ENCODE measurements around the gene TEX38.
A peak's percentile ranks its signal among the peaks of the same experiment; 100 is the strongest.

Gene TEX38

GRCh38 chr1:46719689-46720088 lies 48.0 kb downstream of the TEX38 start:
- TF ChIP-seq CTCF (conservative IDR thresholded peaks at IDR 0.05) = no peak

DNA sequence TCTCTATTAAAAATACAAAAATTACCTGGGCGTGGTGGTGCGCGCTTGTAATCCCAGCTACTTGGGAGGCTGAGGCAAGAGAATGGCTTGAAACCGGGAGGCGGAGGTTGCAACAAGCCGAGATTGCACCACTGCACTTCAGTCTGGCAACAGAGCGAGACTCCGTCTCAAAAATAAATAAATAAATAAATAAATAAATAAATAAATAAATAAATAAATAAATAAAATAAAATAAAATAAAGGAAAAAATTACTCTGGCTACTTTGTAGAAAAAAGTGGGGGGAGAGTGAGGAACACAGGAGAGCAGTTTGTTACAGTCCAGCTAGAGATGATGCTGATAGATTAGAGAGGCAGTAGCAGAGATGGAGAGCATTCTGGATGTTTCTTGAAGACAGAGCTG lies 48.7 kb downstream of the TEX38 start:
- peak overlapping the region; percentile 89 for H3K27ac ChIP-seq

More at GRCh38 chr1:46719689-46720088, 48.0 kb downstream of the TEX38 start:
- peak overlapping the region; percentile 89 for H3K27ac ChIP-seq

DNA sequence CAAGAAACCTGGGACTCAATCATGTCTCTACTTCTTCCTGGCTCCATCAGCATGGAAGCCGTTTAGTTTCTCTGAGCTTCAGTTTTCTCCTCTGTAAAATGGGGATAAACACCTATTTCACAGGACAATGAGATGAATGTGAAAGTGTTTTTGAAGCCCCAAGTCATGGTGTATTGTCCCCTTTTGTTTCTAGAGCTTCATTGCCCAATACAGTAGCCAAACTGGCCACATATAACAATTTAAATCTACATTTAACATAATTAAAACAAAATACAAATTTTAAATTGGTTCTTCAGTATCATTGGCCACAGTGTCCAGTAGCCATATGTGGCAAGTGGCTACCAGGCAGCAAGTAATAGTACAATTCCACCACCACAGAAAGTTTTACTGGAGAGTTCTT lies 49.5 kb downstream of the TEX38 start:
- TF ChIP-seq CTCF (conservative IDR thresholded peaks at IDR 0.05) = no peak
- H3K27ac ChIP-seq = peak overlapping the region; percentile 89

GRCh38 chr1:46721686-46722205 lies 50.1 kb downstream of the TEX38 start:
- peak overlapping the region; percentile 89 for H3K27ac ChIP-seq
- no peak for TF ChIP-seq CTCF (conservative IDR thresholded peaks at IDR 0.05)
